ENCODE results near the gene ZNF841. TPM values are rescaled to one million over a fixed set of nuclear protein-coding genes. Genes with fewer than 3 reads are reported as not detected.

Gene ZNF841
- total and polyA plus RNA-seq, 2 of the 13 experiments (the other 11 are each of a cell fraction or from before 2014, with no cell fraction given) = 6.2 to 14.2 TPM

DNA sequence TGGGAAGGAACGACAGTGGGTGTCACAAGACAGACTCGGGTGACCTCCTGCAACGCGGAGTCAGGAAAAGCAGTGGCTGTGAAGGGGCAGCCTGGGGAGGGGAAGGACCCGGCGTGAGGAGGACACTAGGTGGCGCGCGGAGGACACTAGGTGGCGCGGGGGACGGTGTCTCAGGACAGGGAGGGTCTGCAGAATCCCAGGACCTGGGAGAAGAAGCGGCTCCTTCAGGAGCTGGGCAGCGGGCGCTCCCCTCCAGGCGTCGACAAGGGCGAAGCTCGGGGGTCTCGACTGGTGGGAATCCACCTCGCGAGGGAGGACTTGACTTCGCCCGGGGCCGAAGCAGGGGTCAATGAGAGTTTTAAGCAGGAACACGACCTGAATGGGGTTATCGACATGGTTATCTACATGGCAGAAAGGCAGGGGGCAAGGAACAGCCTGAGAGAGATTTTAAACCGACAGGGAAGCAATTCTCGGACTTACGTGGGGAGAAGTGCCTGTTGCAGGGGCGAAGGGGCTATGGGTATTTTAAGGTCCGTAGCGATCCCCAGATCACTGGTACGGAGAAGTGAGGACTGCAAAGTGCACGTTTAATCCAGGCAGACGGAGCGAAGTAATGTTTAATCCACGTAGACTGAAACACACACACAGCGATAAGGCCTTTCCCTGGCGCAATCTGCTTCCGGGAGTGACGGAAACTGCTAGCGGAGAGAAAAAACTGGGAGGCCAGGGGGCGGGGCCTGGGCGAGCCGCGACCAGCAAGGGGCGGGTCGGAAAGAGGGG is 43.9 kb upstream of the ZNF841 start, which contains the start of gene ZNF616 (continued):
- TF ChIP-seq, protein P1, sequence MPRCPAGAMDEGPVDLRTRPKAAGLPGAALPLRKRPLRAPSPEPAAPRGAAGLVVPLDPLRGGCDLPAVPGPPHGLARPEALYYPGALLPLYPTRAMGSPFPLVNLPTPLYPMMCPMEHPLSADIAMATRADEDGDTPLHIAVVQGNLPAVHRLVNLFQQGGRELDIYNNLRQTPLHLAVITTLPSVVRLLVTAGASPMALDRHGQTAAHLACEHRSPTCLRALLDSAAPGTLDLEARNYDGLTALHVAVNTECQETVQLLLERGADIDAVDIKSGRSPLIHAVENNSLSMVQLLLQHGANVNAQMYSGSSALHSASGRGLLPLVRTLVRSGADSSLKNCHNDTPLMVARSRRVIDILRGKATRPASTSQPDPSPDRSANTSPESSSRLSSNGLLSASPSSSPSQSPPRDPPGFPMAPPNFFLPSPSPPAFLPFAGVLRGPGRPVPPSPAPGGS (CRISPR knock-in tag; IDR thresholded peaks at IDR 0.05) = peak; percentile 20; the same call in 1 of the 2 replicates
- TF ChIP-seq NR3C1 (CRISPR knock-in tag; IDR thresholded peaks at IDR 0.05) (no peak), ZKSCAN8 (CRISPR knock-in tag; IDR thresholded peaks at IDR 0.05; ENCODE audit: borderline replicate concordance) (no peak), ZNF75D (CRISPR knock-in tag; IDR thresholded peaks at IDR 0.05; ENCODE audit: borderline replicate concordance) (no peak), ZNF570 (CRISPR knock-in tag; IDR thresholded peaks at IDR 0.05; ENCODE audit: borderline replicate concordance) (peak; percentile 94; the same call in 1 of the 2 replicates), ZNF652 (CRISPR knock-in tag; IDR thresholded peaks at IDR 0.05; ENCODE audit: borderline replicate concordance, low read depth) (no peak), ZNF33A (CRISPR knock-in tag; IDR thresholded peaks at IDR 0.05; ENCODE audit: borderline replicate concordance) (0 out of 2 replicates have a peak, but pooled peaks have one; percentile 31), GPN1 (CRISPR knock-in tag; IDR thresholded peaks at IDR 0.05; ENCODE audit: borderline replicate concordance) (no peak), ZNF382 (CRISPR knock-in tag; IDR thresholded peaks at IDR 0.05; ENCODE audit: borderline replicate concordance) (no peak), CHCHD3 (CRISPR knock-in tag; IDR thresholded peaks at IDR 0.05) (no peak), RARA (CRISPR knock-in tag; IDR thresholded peaks at IDR 0.05) (0 out of 2 replicates have a peak, but pooled peaks have one; percentile 15), ZNF781 (CRISPR knock-in tag; IDR thresholded peaks at IDR 0.05; ENCODE audit: borderline replicate concordance, not compliant biosample characterization) (no peak), TBX3 (IDR thresholded peaks at IDR 0.05; ENCODE audit: borderline replicate concordance) (no peak), KDM3A (CRISPR knock-in tag; IDR thresholded peaks at IDR 0.05; ENCODE audit: low read depth) (peak; percentile 40; the same call in 1 of the 2 replicates), ZNF776 (CRISPR knock-in tag; IDR thresholded peaks at IDR 0.05) (no peak), FOXC1 (CRISPR knock-in tag; IDR thresholded peaks at IDR 0.05; ENCODE audit: borderline replicate concordance) (no peak), ZNF713 (CRISPR knock-in tag; IDR thresholded peaks at IDR 0.05) (no peak)
- TF ChIP-seq, protein P2, sequence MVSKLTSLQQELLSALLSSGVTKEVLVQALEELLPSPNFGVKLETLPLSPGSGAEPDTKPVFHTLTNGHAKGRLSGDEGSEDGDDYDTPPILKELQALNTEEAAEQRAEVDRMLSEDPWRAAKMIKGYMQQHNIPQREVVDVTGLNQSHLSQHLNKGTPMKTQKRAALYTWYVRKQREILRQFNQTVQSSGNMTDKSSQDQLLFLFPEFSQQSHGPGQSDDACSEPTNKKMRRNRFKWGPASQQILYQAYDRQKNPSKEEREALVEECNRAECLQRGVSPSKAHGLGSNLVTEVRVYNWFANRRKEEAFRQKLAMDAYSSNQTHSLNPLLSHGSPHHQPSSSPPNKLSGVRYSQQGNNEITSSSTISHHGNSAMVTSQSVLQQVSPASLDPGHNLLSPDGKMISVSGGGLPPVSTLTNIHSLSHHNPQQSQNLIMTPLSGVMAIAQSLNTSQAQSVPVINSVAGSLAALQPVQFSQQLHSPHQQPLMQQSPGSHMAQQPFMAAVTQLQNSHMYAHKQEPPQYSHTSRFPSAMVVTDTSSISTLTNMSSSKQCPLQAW (CRISPR knock-in tag; IDR thresholded peaks at IDR 0.05) = no peak
- TF ChIP-seq, protein P3, sequence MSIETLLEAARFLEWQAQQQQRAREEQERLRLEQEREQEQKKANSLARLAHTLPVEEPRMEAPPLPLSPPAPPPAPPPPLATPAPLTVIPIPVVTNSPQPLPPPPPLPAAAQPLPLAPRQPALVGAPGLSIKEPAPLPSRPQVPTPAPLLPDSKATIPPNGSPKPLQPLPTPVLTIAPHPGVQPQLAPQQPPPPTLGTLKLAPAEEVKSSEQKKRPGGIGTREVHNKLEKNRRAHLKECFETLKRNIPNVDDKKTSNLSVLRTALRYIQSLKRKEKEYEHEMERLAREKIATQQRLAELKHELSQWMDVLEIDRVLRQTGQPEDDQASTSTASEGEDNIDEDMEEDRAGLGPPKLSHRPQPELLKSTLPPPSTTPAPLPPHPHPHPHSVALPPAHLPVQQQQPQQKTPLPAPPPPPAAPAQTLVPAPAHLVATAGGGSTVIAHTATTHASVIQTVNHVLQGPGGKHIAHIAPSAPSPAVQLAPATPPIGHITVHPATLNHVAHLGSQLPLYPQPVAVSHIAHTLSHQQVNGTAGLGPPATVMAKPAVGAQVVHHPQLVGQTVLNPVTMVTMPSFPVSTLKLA (IDR thresholded peaks at IDR 0.05) = no peak
- TF ChIP-seq, protein P4, sequence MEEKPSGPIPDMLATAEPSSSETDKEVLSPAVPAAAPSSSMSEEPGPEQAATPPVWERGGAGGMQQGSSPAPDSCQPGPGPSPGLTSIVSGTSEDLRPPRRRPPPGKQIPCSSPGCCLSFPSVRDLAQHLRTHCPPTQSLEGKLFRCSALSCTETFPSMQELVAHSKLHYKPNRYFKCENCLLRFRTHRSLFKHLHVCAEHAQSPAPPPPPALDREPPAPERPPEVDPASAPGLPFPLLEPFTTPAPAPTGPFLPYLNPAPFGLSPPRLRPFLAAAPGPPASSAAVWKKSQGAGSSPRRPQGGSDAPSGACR (CRISPR knock-in tag; IDR thresholded peaks at IDR 0.05) = no peak
- TF ChIP-seq, protein P5, sequence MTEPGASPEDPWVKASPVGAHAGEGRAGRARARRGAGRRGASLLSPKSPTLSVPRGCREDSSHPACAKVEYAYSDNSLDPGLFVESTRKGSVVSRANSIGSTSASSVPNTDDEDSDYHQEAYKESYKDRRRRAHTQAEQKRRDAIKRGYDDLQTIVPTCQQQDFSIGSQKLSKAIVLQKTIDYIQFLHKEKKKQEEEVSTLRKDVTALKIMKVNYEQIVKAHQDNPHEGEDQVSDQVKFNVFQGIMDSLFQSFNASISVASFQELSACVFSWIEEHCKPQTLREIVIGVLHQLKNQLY (CRISPR knock-in tag; IDR thresholded peaks at IDR 0.05) = no peak
- TF ChIP-seq, protein P6, sequence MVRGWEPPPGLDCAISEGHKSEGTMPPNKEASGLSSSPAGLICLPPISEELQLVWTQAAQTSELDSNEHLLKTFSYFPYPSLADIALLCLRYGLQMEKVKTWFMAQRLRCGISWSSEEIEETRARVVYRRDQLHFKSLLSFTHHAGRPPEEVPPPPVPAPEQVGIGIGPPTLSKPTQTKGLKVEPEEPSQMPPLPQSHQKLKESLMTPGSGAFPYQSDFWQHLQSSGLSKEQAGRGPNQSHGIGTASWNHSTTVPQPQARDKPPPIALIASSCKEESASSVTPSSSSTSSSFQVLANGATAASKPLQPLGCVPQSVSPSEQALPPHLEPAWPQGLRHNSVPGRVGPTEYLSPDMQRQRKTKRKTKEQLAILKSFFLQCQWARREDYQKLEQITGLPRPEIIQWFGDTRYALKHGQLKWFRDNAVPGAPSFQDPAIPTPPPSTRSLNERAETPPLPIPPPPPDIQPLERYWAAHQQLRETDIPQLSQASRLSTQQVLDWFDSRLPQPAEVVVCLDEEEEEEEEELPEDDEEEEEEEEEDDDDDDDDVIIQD (CRISPR knock-in tag; IDR thresholded peaks at IDR 0.05; ENCODE audit: low read depth) = no peak

All from HepG2 (cell line).